HG03558 (cell line): Measurements from ENCODE around the gene NPY4R.
"Not testable (repeated sequence)": the region's sequence is repeated elsewhere in the genome, so short reads cannot be mapped to it uniquely, and the experiment has no call there.

Source experiments
- ATAC-seq: cut with Tn5 transposase; IDR thresholded peaks from one replicate; pipeline ENCODE4 v1.9.1; 2021; ENCODE audit warnings: moderate number of reproducible peaks; ENCODE audit not compliant: unreplicated experiment; ENCODE audit errors: extremely low read depth

NPY4R gene

GRCh38 chr10:46465765-46466164 is at the start of gene NPY4R:
NPY4R (minus strand) TSS chr10:46465958; CDS start chr10:46462635, 3,323 bp downstream.
- not testable (repeated sequence) for ATAC-seq

- no peak for ATAC-seq
These were observed 49.6 kb upstream of the NPY4R start for GRCh38 chr10:46515366-46515765.

- ATAC-seq = no peak
These were observed 49.1 kb upstream of the NPY4R start for GRCh38 chr10:46514899-46515298.

- no peak for ATAC-seq
These were observed 48.7 kb upstream of the NPY4R start for GRCh38 chr10:46514431-46514861.

- not testable (repeated sequence) for ATAC-seq
These were observed 47.6 kb upstream of the NPY4R start for GRCh38 chr10:46513333-46513732.

- not testable (repeated sequence) for ATAC-seq
These were observed 47.0 kb upstream of the NPY4R start for GRCh38 chr10:46512725-46513124.

GRCh38 chr10:46512002-46512401 is 46.2 kb upstream of the NPY4R start:
- ATAC-seq = not testable (repeated sequence)

- ATAC-seq = not testable (repeated sequence)
These were observed 34.2 kb upstream of the NPY4R start for GRCh38 chr10:46499990-46500389.

- not testable (repeated sequence) for ATAC-seq
These were observed 33.4 kb upstream of the NPY4R start for GRCh38 chr10:46498985-46499703.

GRCh38 chr10:46497878-46498277 is 32.1 kb upstream of the NPY4R start:
- ATAC-seq = not testable (repeated sequence)

GRCh38 chr10:46497401-46497800 is 31.6 kb upstream of the NPY4R start:
- not testable (repeated sequence) for ATAC-seq

GRCh38 chr10:46491364-46492114 is 25.8 kb upstream of the NPY4R start:
- not testable (repeated sequence) for ATAC-seq

GRCh38 chr10:46490285-46490684 is 24.5 kb upstream of the NPY4R start:
- ATAC-seq = not testable (repeated sequence)

- not testable (repeated sequence) for ATAC-seq
These were observed 20.7 kb upstream of the NPY4R start for GRCh38 chr10:46486459-46486858.

- ATAC-seq = not testable (repeated sequence)
These were observed 9.1 kb upstream of the NPY4R start for GRCh38 chr10:46474746-46475320.

GRCh38 chr10:46473758-46474157 is 8.0 kb upstream of the NPY4R start:
- not testable (repeated sequence) for ATAC-seq

- not testable (repeated sequence) for ATAC-seq
These were observed 4.4 kb upstream of the NPY4R start for GRCh38 chr10:46470134-46470533.

- not testable (repeated sequence) for ATAC-seq
These were observed 2.5 kb upstream of the NPY4R start for GRCh38 chr10:46468119-46468809.

GRCh38 chr10:46463608-46464007 is 2.1 kb downstream of the NPY4R start:
- ATAC-seq = not testable (repeated sequence)

GRCh38 chr10:46462276-46462675 is 3.5 kb downstream of the NPY4R start:
- not testable (repeated sequence) for ATAC-seq
